Stimulated activated CD8-positive, alpha-beta memory T cell treated with anti-CD3 and anti-CD28 coated beads, Interleukin-12 subunit alpha, Interleukin-12 subunit beta, amount 100 ng/mL, for 24 hours (primary cell): Measurements from ENCODE around the gene PTBP2.
A peak's percentile ranks its signal among the peaks of the same experiment; 100 is the strongest.

Source experiments
- DNase-seq: peaks from one replicate; pipeline ENCODE4 v3.0.0-alpha.2; 2020; ENCODE audit errors: extremely low read depth

PTBP2 gene

GRCh38 chr1:96721416-96722160 lies at the start of gene PTBP2:
Gene PTBP2, plus strand, starts transcription at chr1:96721784. Its CDS starts 81 bp downstream, at chr1:96721865.
- peak; percentile 49 for DNase-seq

GRCh38 chr1:96674915-96675314 lies 46.7 kb upstream of the PTBP2 start:
- no peak for DNase-seq

- DNase-seq, result no peak
Observed at GRCh38 chr1:96682056-96682455, 39.5 kb upstream of the PTBP2 start.

GRCh38 chr1:96683931-96684330 lies 37.7 kb upstream of the PTBP2 start:
- DNase-seq, result no peak

- DNase-seq, result no peak
Observed at GRCh38 chr1:96684744-96685143, 36.8 kb upstream of the PTBP2 start.

- no peak for DNase-seq
Observed at GRCh38 chr1:96688767-96689166, 32.8 kb upstream of the PTBP2 start.

- DNase-seq, result no peak
Observed at GRCh38 chr1:96695954-96696353, 25.6 kb upstream of the PTBP2 start.

GRCh38 chr1:96698342-96698983 lies 23.1 kb upstream of the PTBP2 start:
- DNase-seq, result no peak

GRCh38 chr1:96703186-96703585 lies 18.4 kb upstream of the PTBP2 start:
- no peak for DNase-seq

- DNase-seq, result no peak
Observed at GRCh38 chr1:96707023-96707422, 14.6 kb upstream of the PTBP2 start.

GRCh38 chr1:96708482-96708881 lies 13.1 kb upstream of the PTBP2 start:
- no peak for DNase-seq

- DNase-seq, result no peak
Observed at GRCh38 chr1:96710708-96711477, 10.7 kb upstream of the PTBP2 start.

- no peak for DNase-seq
Observed at GRCh38 chr1:96713649-96714048, 7.9 kb upstream of the PTBP2 start.

- DNase-seq, result no peak
Observed at GRCh38 chr1:96714881-96715280, 6.7 kb upstream of the PTBP2 start.

GRCh38 chr1:96715482-96715881 lies 6.1 kb upstream of the PTBP2 start:
- DNase-seq, result no peak

GRCh38 chr1:96721053-96721415 lies 550 bp upstream of the PTBP2 start:
- no peak for DNase-seq

- no peak for DNase-seq
Observed at GRCh38 chr1:96722161-96722922, 758 bp downstream of the PTBP2 start.

GRCh38 chr1:96722958-96723357 lies 1.4 kb downstream of the PTBP2 start:
- DNase-seq, result no peak

GRCh38 chr1:96723377-96723776 lies 1.8 kb downstream of the PTBP2 start:
- no peak for DNase-seq

GRCh38 chr1:96723936-96724335 lies 2.4 kb downstream of the PTBP2 start:
- DNase-seq, result no peak

- DNase-seq, result no peak
Observed at GRCh38 chr1:96727860-96728259, 6.3 kb downstream of the PTBP2 start.
